MM.1S (cell line): ENCODE measurements around the gene PXYLP1.

ENCODE experiments used
- EZH2phosphoT487 ChIP-seq: fragments of 300-600 bp; sonication (generic); IDR thresholded peaks from 2 replicates; pipeline ENCODE4 v1.6.1; 2018; ENCODE audit warnings: antibody characterized with exemption, low read length
- TF ChIP-seq, protein P1 (sequence below): fragments of 300-600 bp; sonication (generic); IDR thresholded peaks from 2 replicates; pipeline ENCODE4 v1.5.1; 2016; ENCODE audit warnings: antibody characterized with exemption, low read length, mixed read lengths

DNA sequence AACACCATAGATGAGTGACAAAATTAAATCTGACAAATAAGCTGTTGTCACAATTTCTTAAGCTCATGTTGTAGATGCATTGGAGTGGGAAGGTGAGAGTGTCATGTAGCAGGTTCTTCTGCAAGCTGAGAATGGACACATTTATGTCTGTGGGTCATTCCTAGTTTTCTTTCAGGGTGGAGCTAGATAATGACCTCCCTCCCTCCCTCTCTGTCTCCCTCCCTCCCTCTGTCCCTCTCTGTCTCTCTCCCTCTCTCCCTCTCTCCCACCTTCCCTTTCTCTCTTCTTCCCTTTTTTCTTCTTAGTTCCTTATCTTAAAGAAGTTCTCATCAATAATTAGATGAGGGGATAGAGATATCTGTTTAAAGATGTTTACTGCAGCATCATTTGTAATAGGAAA lies 36.0 kb downstream of the PXYLP1 start:
- TF ChIP-seq, protein P1, sequence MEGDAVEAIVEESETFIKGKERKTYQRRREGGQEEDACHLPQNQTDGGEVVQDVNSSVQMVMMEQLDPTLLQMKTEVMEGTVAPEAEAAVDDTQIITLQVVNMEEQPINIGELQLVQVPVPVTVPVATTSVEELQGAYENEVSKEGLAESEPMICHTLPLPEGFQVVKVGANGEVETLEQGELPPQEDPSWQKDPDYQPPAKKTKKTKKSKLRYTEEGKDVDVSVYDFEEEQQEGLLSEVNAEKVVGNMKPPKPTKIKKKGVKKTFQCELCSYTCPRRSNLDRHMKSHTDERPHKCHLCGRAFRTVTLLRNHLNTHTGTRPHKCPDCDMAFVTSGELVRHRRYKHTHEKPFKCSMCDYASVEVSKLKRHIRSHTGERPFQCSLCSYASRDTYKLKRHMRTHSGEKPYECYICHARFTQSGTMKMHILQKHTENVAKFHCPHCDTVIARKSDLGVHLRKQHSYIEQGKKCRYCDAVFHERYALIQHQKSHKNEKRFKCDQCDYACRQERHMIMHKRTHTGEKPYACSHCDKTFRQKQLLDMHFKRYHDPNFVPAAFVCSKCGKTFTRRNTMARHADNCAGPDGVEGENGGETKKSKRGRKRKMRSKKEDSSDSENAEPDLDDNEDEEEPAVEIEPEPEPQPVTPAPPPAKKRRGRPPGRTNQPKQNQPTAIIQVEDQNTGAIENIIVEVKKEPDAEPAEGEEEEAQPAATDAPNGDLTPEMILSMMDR: no peak
- TF ChIP-seq EZH2phosphoT487: no peak
